Ascending aorta (tissue), 2 donors: ENCODE results near the gene HSPB6. TPM values are rescaled to one million over a fixed set of nuclear protein-coding genes. Genes with fewer than 3 reads are reported as not detected.

Source experiments
- DNase-seq, 2 donors: peaks; one replicate each; pipeline ENCODE4 v3.0.0-alpha.2; 2019; ENCODE audit warnings: low spot score in 2 of 2
- H3K27ac ChIP-seq, 2 donors: fragments of 200-600 bp; sonication (generic); one replicate each; pipeline ENCODE4 v1.5.1; 2016 to 2017; ENCODE audit warnings: mild to moderate bottlenecking in 1 of 2
- H3K27me3 ChIP-seq: fragments of 200-600 bp; sonication (generic); one replicate; pipeline ENCODE4 v1.5.1; 2017
- H3K36me3 ChIP-seq, 2 donors: fragments of 200-600 bp; sonication (generic); one replicate each; pipeline ENCODE4 v1.5.1; 2016
- H3K4me1 ChIP-seq, 2 donors: fragments of 200-600 bp; sonication (generic); one replicate each; pipeline ENCODE4 v1.5.1; 2016 to 2017; ENCODE audit warnings: mild to moderate bottlenecking in 1 of 2
- H3K4me3 ChIP-seq, 2 donors: fragments of 200-600 bp; sonication (generic); one replicate each; pipeline ENCODE4 v1.5.1; 2016 to 2017; ENCODE audit warnings: mild to moderate bottlenecking in 1 of 2
- H3K9me3 ChIP-seq, 2 donors: fragments of 200-600 bp; sonication (generic); one replicate each; pipeline ENCODE4 v1.5.1; 2016
- CTCF ChIP-seq, 3 experiments: fragments of 200-600 bp in 2 of 3; fragments of 450-650 bp in 1 of 3; sonication (generic) in 2 of 3; IDR thresholded peaks; one replicate each; pipeline ENCODE4 v1.5.1; 2016 to 2019; ENCODE audit warnings: antibody characterized with exemption in 3 of 3, mild to moderate bottlenecking in 1 of 3, moderate library complexity in 1 of 3
- intact Hi-C: fragments of 100-400 bp; cut with DNase I; formaldehyde crosslinking; loops from one replicate; pipeline ENCODE4 v1.15.1; 2023
- total RNA-seq: library from RNA; depleted of rRNA; stranded (reverse); fragments of >200 nt; gene quantifications from one replicate; pipeline ENCODE4 v1.1.0, GENCODE V29; 2016

HSPB6 gene
- total RNA-seq, 1 donor from 2014 or later = 265 TPM

- no peaks in the 10 kb centered on the region for H3K36me3 ChIP-seq
- H3K27me3 ChIP-seq = no peaks in the 10 kb centered on the region
- no peaks in the 10 kb centered on the region for H3K9me3 ChIP-seq
- H3K27ac ChIP-seq = no peak overlapping the region
- intact Hi-C loops = no loop called here
- DNase-seq = no peak
- H3K4me1 ChIP-seq = peaks cover 4 to 12% of the 10 kb centered on the region in 2 donors
- no peak for TF ChIP-seq CTCF (IDR thresholded peaks at IDR 0.05)
- H3K4me3 ChIP-seq = no peak overlapping the region
These were observed 44.0 kb downstream of the HSPB6 start for GRCh38 chr19:35712567-35713505.

GRCh38 chr19:35710784-35711723 is 45.8 kb downstream of the HSPB6 start:
- no peaks in the 10 kb centered on the region for H3K27me3 ChIP-seq
- intact Hi-C loops = no loop called here
- no peak for TF ChIP-seq CTCF (IDR thresholded peaks at IDR 0.05)

GRCh38 chr19:35708391-35708790 is 48.4 kb downstream of the HSPB6 start:
- H3K27me3 ChIP-seq = no peaks in the 10 kb centered on the region
- intact Hi-C loops = no loop called here

More at GRCh38 chr19:35710784-35711723, 45.8 kb downstream of the HSPB6 start:
- no peaks in the 10 kb centered on the region for H3K36me3 ChIP-seq
- H3K9me3 ChIP-seq = no peaks in the 10 kb centered on the region
- no peak overlapping the region for H3K27ac ChIP-seq
- no peak for DNase-seq
- no peak overlapping the region for H3K4me3 ChIP-seq
- peaks cover 4 to 6% of the 10 kb centered on the region in 2 donors for H3K4me1 ChIP-seq

More at GRCh38 chr19:35708391-35708790, 48.4 kb downstream of the HSPB6 start:
- TF ChIP-seq CTCF (IDR thresholded peaks at IDR 0.05) = no peak
- Histone ChIP-seq H3K9me3 (no peaks in the 10 kb centered on the region), H3K4me1 (no peaks in the 10 kb centered on the region), H3K4me3 (no peak overlapping the region), H3K36me3 (no peaks in the 10 kb centered on the region), H3K27ac (no peak overlapping the region)
- DNase-seq = no peak

Other genes with a start within 250 kb of the HSPB6 start
- 1.7 TPM for gene DMKN, start 243.4 kb downstream of the HSPB6 start, total RNA-seq
- gene SBSN, start 228.7 kb downstream of the HSPB6 start, total RNA-seq = not detected
- not detected for gene GAPDHS, start 223.6 kb downstream of the HSPB6 start, total RNA-seq
- gene TMEM147, start 211.4 kb downstream of the HSPB6 start, total RNA-seq = 99.7 TPM
- gene ATP4A, start 193.4 kb downstream of the HSPB6 start, total RNA-seq = not detected
- gene PMIS2, start 170.9 kb downstream of the HSPB6 start, total RNA-seq = not detected
- gene HAUS5, start 144.3 kb downstream of the HSPB6 start, total RNA-seq = 1.9 TPM
- gene RBM42, start 128.0 kb downstream of the HSPB6 start, total RNA-seq = 69.0 TPM
- 4.8 TPM for gene ETV2, start 115.3 kb downstream of the HSPB6 start, total RNA-seq
- 301 TPM for gene COX6B1, start 108.7 kb downstream of the HSPB6 start, total RNA-seq
- gene UPK1A, start 90.5 kb downstream of the HSPB6 start, total RNA-seq = not detected
- not detected for gene ZBTB32, start 52.5 kb downstream of the HSPB6 start, total RNA-seq
- 25.5 TPM for gene KMT2B, start 39.0 kb downstream of the HSPB6 start, total RNA-seq
- gene IGFLR1, start 14.6 kb downstream of the HSPB6 start, total RNA-seq = not detected
- not detected for gene U2AF1L4, start 11.6 kb downstream of the HSPB6 start, total RNA-seq
- 110 TPM for gene PSENEN, start 11.4 kb downstream of the HSPB6 start, total RNA-seq
- 29.9 TPM for gene LIN37, start 8.5 kb downstream of the HSPB6 start, total RNA-seq
- gene PROSER3, start 1.1 kb upstream of the HSPB6 start, total RNA-seq = 6.5 TPM
- 8.7 TPM for gene ARHGAP33, start 18.5 kb upstream of the HSPB6 start, total RNA-seq
- gene PRODH2, start 55.8 kb upstream of the HSPB6 start, total RNA-seq = not detected
- not detected for gene NPHS1, start 95.5 kb upstream of the HSPB6 start, total RNA-seq
- not detected for gene KIRREL2, start 99.9 kb upstream of the HSPB6 start, total RNA-seq
- gene APLP1, start 111.5 kb upstream of the HSPB6 start, total RNA-seq = 0.21 TPM
- gene NFKBID, start 143.5 kb upstream of the HSPB6 start, total RNA-seq = 3.7 TPM
- not detected for gene HCST, start 145.5 kb upstream of the HSPB6 start, total RNA-seq
- 31.5 TPM for gene TYROBP, start 151.3 kb upstream of the HSPB6 start, total RNA-seq
- 26.6 TPM for gene LRFN3, start 179.3 kb upstream of the HSPB6 start, total RNA-seq
- 107 TPM for gene SDHAF1, start 238.2 kb upstream of the HSPB6 start, total RNA-seq